HG03457 (cell line): Measurements from ENCODE around the gene ADORA3.
"Not testable (repeated sequence)": the region's sequence is repeated elsewhere in the genome, so short reads cannot be mapped to it uniquely, and the experiment has no call there.

Source experiments
- ATAC-seq: cut with Tn5 transposase; IDR thresholded peaks from one replicate; pipeline ENCODE4 v1.9.1; 2021; ENCODE audit warnings: moderate number of reproducible peaks; ENCODE audit not compliant: unreplicated experiment

The ADORA3 gene

GRCh38 chr1:111503585-111504060 lies at the start of gene ADORA3, which contains the start of gene TMIGD3:
ADORA3 (minus strand) TSS chr1:111503633; CDS start chr1:111503354, 279 bp downstream.
TMIGD3 (minus strand) TSS chr1:111503633; CDS start chr1:111503354, 279 bp downstream.
- ATAC-seq = no peak

GRCh38 chr1:111553196-111553595 lies 49.8 kb upstream of the ADORA3 start:
- no peak for ATAC-seq

DNA sequence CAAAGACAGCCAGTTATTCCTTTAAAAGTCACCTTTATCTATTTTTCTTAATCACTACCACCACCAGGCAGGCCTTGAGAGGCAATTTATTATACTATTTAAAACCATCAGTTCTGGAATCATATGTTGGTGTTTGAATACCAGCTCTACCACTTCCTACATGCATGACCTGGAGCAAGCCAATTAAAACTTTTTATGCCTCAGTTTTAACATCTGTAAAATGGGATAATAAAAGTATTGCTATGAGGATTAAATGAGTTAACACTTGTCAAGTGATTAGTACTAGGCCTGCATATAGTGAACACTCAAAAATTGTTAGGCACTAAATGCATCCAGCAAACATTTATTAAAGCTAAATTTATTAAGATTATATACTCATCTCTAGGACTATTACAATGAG lies 49.2 kb upstream of the ADORA3 start:
- no peak for ATAC-seq

DNA sequence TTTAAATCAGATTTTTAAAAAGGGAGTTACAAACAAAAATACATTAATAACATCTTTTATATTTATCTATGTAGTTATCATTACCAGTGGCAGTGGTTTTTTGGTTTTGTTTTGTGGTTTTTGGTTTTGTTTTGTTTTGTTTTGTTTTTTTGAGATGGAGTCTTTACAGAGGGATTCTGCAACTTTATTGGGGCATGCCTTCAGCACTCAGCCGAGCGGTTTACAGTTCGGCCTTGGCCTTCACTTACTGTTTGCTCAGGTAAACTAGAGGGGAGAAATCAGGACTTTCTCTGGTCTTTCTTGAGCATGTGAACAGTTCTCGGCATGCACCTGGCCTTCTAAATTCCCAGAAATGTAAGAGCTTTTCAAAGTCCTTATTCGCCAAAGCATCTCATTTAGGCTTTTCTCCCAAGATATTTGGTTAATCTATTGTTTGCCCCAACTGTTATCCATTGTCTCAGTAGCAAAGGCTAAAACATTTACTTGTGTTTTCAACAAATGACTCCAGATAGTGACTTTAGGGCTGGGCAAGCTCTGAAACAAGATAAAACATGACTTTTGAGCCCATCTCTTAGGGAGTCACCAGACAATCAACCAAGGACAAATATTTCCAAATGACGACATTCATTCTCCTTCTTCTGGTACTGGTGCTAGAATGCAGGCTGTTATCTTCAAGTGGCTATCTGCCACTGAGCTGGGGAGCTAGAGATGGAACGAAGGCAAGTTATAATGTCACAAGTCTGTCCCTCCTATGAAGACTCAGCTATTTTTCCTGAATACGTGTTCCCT lies 48.4 kb upstream of the ADORA3 start:
- ATAC-seq = no peak

- not testable (repeated sequence) for ATAC-seq
Observed at GRCh38 chr1:111547786-111548185, 44.4 kb upstream of the ADORA3 start.

DNA sequence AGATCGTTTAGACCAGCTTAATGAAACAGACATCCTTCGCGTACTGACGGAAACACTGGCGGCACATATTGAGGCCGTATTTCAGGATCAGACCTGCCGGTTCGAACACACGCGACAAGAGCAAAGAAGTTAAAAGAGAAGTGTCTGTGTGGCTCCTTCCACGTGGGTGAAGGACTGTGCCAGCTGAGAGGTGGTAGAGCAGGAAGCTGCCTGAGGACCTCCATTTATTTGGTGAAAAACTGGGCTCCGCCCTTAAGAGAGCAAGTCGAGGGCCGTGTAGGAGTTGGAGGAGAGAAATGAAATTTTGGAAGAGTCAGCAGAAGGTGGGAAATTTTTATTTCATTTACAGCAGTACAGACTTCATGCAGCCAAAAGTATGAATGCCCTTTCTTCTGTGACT lies 38.8 kb upstream of the ADORA3 start:
- no peak for ATAC-seq

DNA sequence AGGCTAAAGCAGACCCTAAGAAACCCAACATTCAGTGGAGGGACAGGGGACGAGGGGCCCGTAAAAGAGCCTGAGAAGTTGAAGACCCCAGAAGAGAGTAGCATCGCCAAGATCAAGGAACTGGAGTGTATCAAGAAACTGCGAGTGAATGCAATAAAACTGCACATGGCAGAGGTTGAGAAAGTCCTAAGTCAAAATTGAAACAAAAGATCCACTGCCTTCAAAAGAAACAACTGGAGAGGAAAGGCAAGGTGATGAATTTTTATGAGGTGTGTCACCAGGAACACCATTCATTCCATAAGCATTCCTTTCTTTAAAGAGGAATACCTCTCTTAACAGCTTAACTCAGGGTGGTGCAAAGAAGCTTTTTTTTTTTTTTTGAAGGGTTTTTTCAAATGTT lies 38.3 kb upstream of the ADORA3 start:
- ATAC-seq = no peak

DNA sequence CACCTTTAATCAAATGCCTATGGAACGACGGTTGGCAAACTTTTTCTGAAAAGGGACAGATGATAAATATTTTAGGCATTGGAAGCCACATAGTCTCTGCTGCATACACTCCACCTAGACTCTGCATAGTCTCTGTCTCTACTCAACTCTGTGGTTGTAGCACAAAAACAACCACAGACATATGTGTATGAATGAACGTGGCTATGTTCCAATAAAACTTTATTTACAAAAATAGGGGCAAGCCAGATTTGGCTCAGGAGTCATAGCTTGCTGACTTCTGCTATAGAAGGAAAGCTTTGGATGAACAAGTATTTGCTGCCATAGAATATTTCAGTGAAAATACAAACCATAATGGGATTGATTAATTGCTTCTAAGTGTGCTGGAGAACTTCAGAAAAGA lies 37.5 kb upstream of the ADORA3 start:
- ATAC-seq = no peak

- ATAC-seq = no peak
Observed at GRCh38 chr1:111538343-111539025, 35.1 kb upstream of the ADORA3 start.

DNA sequence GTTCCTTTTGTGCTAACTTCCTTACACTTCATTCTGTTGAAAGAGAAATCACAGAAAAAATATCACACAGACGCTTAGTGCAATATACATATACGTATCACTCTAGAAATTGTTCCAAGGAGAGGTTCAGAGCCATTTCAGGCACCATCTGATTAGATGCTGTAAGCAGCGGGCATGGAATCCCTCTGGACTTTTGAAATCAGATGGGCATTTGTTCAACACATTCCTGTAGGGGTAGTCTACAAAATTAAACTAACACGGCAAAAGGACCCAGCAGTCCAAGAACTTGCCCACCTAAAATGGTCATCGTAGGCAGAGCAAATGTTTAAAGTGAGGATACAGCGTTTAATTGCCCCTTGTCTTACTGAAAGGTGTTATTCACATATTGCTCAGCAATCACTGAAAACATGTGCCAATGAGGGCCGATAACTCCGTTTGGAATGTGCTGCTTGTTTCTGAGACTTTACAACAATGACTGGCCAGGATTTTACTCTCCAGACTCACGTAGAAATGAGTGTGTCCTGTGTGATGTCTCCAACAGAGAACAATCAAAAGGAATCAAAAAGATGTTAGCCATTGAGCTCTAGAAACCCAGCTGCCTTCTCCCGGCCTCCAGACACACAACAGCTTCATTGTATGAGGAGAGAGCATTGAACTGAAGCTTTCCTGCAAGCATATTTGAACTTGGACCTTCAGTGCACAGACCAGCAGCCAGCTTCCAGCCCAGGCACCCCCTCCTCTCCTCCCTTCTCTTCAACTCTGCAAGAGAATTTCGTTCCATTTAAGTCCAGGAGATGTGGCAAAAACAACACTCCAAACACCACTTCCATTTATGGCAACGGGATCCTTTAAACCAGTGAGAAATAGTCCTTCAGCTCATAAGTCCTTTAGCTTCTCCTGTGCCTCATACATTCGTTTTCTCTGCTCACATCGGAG lies 32.1 kb upstream of the ADORA3 start:
- ATAC-seq = no peak

DNA sequence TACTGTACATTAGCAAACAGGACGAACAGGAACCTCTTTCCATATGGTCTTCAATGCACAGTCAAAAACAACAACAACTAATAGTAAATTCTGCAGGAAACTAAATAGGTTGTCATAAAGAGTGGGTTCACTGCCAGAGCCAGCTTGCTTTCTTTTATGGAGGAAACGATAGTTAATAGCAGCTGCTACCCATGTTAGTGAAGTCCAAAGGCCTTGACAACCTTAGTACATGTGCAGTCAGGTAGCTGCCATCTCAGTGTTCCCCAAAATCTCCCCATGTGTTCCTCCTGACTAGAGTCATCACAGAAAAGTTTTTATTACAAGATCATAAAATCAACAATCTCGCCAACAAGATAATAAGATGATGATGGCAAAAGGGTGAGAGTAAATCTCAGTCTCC lies 16.6 kb upstream of the ADORA3 start:
- ATAC-seq = no peak

- no peak for ATAC-seq
Observed at GRCh38 chr1:111517469-111518225, 14.2 kb upstream of the ADORA3 start.

- no peak for ATAC-seq
Observed at GRCh38 chr1:111516005-111516535, 12.6 kb upstream of the ADORA3 start.

- no peak for ATAC-seq
Observed at GRCh38 chr1:111515291-111516004, 12.0 kb upstream of the ADORA3 start.

GRCh38 chr1:111513410-111514020 lies 10.1 kb upstream of the ADORA3 start:
- no peak for ATAC-seq

DNA sequence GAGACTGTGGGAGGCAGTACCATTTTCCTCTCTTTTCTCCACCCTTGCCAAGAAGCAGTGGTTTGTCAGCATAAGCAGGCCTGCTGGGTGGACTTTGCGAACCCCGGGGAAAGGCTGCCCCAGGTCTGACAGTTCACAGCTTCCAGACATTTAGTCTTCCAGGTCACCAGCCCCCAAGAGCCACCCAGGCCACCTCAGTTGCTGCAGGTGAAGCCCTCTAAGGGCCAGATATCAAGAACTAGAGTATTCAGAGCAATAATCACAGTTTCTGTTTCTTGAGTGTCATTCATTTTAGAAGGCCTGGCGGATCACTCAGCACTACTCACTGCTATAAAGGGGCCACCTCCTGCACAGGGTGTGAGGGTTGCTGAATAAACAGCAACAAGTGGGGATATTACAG lies 9.5 kb upstream of the ADORA3 start:
- ATAC-seq = no peak

- no peak for ATAC-seq
Observed at GRCh38 chr1:111512132-111512889, 8.9 kb upstream of the ADORA3 start.

- no peak for ATAC-seq
Observed at GRCh38 chr1:111511370-111511769, 7.9 kb upstream of the ADORA3 start.
